Upper lobe of right lung (tissue), 1 donor: Measurements from ENCODE around the gene RUSC1. TPM values are rescaled to one million over a fixed set of nuclear protein-coding genes. Genes with fewer than 3 reads are reported as not detected.

Experiments
- ATAC-seq: fragments of 200-7000 bp; cut with Tn5 transposase; one replicate; pipeline ENCODE4 v1.9.1; 2020; ENCODE audit warnings: mild to moderate bottlenecking, moderate library complexity
- DNase-seq: peaks from one replicate; pipeline ENCODE4 v3.0.0-alpha.2; 2020
- H3K27ac ChIP-seq: fragments of 200-600 bp; one replicate; pipeline ENCODE4 v1.8.0; 2022
- H3K27me3 ChIP-seq: fragments of 200-600 bp; one replicate; pipeline ENCODE4 v1.8.0; 2022; ENCODE audit warnings: mild to moderate bottlenecking
- H3K36me3 ChIP-seq: fragments of 200-600 bp; one replicate; pipeline ENCODE4 v1.8.0; 2022
- H3K4me1 ChIP-seq: fragments of 200-600 bp; one replicate; pipeline ENCODE4 v1.8.0; 2022
- H3K4me3 ChIP-seq: fragments of 200-600 bp; one replicate; pipeline ENCODE4 v1.8.0; 2022; ENCODE audit warnings: mild to moderate bottlenecking
- H3K9me3 ChIP-seq: fragments of 200-600 bp; one replicate; pipeline ENCODE4 v1.8.0; 2022
- intact Hi-C: fragments of 100-400 bp; cut with DNase I; formaldehyde crosslinking; loops from one replicate; pipeline ENCODE4 v1.11.0; 2022
- total RNA-seq: library from RNA; stranded (reverse); fragmentation: NEBNext Ultra II Directional; extraction: Animal tissue kit (Norgen Biotek cat#: 25700); gene quantifications from one replicate; pipeline ENCODE4 v1.2.1, GENCODE V29; 2021
- TF ChIP-seq, protein P1 (sequence below): fragments of 200-600 bp; IDR thresholded peaks from one replicate; pipeline ENCODE4 v1.8.0; 2022; ENCODE audit warnings: antibody characterized with exemption
- donor health status: DM: no; HTN: yes; CAD: no; lungs with severe emphysema.

The RUSC1 gene
- total RNA-seq, 1 donor from 2014 or later, result 27.0 TPM

DNA sequence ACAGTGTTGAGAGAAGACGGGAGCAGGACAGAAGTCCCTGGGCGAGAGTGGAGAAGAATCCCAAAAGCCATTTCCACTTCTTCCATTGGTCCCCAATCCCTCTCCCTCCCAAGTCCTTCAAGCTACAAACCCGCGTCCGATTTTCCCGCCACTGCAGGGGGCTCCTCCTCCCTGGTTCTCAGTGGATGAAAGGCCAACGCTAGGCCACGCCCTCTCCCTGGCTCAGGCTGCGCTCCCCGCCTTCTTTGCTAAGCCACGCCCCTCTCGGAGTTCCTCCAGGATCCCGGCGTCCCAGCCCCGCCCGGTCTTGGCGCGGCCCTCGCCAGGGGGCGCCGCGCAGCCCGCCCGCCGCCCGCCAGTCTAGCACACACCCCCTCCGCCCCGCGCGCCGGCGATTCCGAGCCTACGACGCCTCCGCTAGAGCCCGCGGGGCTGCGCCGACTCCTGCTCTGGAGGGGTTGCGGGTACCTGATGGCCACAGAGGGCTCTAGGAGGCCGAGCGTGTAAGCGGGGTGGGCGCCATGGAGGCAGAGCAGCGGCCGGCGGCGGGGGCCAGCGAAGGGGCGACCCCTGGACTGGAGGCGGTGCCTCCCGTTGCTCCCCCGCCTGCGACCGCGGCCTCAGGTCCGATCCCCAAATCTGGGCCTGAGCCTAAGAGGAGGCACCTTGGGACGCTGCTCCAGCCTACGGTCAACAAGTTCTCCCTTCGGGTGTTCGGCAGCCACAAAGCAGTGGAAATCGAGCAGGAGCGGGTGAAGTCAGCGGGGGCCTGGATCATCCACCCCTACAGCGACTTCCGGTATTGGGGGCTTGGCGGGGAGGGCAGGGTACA is 43.4 kb upstream of the RUSC1 start, which contains the start of gene HCN3:
Gene HCN3, plus strand, starts transcription at position 394 of the 832 bp plus-strand sequence. Its CDS starts 128 bp downstream, at position 522.
- intact Hi-C loops, result no loop called here
- H3K27me3 ChIP-seq, result no peaks in the 10 kb centered on the region
- ATAC-seq, result peak; percentile 93
- peak; percentile 99 for DNase-seq
- H3K27ac ChIP-seq, result peak within 1 kb of the TSS; percentile 51
- H3K9me3 ChIP-seq, result no peaks in the 10 kb centered on the region
- TF ChIP-seq, protein P1, sequence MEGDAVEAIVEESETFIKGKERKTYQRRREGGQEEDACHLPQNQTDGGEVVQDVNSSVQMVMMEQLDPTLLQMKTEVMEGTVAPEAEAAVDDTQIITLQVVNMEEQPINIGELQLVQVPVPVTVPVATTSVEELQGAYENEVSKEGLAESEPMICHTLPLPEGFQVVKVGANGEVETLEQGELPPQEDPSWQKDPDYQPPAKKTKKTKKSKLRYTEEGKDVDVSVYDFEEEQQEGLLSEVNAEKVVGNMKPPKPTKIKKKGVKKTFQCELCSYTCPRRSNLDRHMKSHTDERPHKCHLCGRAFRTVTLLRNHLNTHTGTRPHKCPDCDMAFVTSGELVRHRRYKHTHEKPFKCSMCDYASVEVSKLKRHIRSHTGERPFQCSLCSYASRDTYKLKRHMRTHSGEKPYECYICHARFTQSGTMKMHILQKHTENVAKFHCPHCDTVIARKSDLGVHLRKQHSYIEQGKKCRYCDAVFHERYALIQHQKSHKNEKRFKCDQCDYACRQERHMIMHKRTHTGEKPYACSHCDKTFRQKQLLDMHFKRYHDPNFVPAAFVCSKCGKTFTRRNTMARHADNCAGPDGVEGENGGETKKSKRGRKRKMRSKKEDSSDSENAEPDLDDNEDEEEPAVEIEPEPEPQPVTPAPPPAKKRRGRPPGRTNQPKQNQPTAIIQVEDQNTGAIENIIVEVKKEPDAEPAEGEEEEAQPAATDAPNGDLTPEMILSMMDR, result peak; percentile 73
- no peaks in the 10 kb centered on the region for H3K36me3 ChIP-seq
- H3K4me3 ChIP-seq, result peak within 1 kb of the TSS; percentile 79
- H3K4me1 ChIP-seq, result peaks cover 18% of the 10 kb centered on the region

- DNase-seq (peak; percentile 79), ATAC-seq (peak; percentile 2)
- no peak overlapping the region for H3K27ac ChIP-seq
- TF ChIP-seq, protein P1, result peak; percentile 29
- H3K36me3 ChIP-seq, result no peaks in the 10 kb centered on the region
- no peaks in the 10 kb centered on the region for H3K27me3 ChIP-seq
- intact Hi-C loops, result no loop called here
- peak overlapping the region; percentile 79 for H3K4me3 ChIP-seq
- H3K9me3 ChIP-seq, result no peaks in the 10 kb centered on the region
- H3K4me1 ChIP-seq, result peaks cover 16% of the 10 kb centered on the region
These were observed 42.6 kb upstream of the RUSC1 start for GRCh38 chr1:155277902-155278688.

- Histone ChIP-seq H3K27ac (no peak overlapping the region), H3K4me3 (no peak overlapping the region), H3K4me1 (peaks cover 15% of the 10 kb centered on the region), H3K9me3 (no peaks in the 10 kb centered on the region), H3K36me3 (no peaks in the 10 kb centered on the region), H3K27me3 (no peaks in the 10 kb centered on the region)
- TF ChIP-seq, protein P1, result no peak
- DNase-seq, result no peak
- intact Hi-C loops, result no loop called here
- no peak for ATAC-seq
These were observed 42.0 kb upstream of the RUSC1 start for GRCh38 chr1:155278689-155279160.

- TF ChIP-seq, protein P1, result no peak
- ATAC-seq (no peak), DNase-seq (no peak)
- peaks cover 13% of the 10 kb centered on the region for H3K4me1 ChIP-seq
- H3K4me3 ChIP-seq, result no peak overlapping the region
- H3K27ac ChIP-seq, result no peak overlapping the region
- H3K36me3 ChIP-seq, result no peaks in the 10 kb centered on the region
- H3K9me3 ChIP-seq, result no peaks in the 10 kb centered on the region
- no peaks in the 10 kb centered on the region for H3K27me3 ChIP-seq
- intact Hi-C loops, result no loop called here
These were observed 41.4 kb upstream of the RUSC1 start for GRCh38 chr1:155279268-155279667.

DNA sequence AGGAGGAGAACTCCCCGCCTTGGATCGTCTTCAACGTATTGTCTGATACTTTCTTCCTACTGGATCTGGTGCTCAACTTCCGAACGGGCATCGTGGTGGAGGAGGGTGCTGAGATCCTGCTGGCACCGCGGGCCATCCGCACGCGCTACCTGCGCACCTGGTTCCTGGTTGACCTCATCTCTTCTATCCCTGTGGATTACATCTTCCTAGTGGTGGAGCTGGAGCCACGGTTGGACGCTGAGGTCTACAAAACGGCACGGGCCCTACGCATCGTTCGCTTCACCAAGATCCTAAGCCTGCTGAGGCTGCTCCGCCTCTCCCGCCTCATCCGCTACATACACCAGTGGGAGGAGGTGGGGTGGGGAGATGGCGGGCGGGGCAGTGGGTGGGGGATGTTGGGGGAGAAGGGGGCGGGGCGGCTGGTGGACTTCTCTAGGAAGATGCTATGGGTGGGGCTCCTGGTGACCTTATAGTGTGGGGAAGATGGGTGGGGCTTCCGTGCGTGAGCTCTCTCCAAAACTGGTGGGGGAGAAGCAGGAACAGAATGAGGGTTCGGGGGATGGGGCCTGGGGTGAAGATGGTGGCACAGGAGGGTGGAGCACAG is 38.1 kb upstream of the RUSC1 start:
- Histone ChIP-seq H3K4me1 (peaks cover 7% of the 10 kb centered on the region), H3K27ac (no peak overlapping the region), H3K27me3 (no peaks in the 10 kb centered on the region), H3K9me3 (no peaks in the 10 kb centered on the region), H3K4me3 (no peak overlapping the region), H3K36me3 (no peaks in the 10 kb centered on the region)
- ATAC-seq (no peak), DNase-seq (no peak)
- intact Hi-C loops, result no loop called here
- TF ChIP-seq, protein P1, result no peak
